ENCODE results near the gene TSPAN32. TPM values are rescaled to one million over a fixed set of nuclear protein-coding genes. Genes with fewer than 3 reads are reported as not detected.

TSPAN32 gene
- total RNA-seq, 1 donor from 2014 or later = 2.6 TPM

DNA sequence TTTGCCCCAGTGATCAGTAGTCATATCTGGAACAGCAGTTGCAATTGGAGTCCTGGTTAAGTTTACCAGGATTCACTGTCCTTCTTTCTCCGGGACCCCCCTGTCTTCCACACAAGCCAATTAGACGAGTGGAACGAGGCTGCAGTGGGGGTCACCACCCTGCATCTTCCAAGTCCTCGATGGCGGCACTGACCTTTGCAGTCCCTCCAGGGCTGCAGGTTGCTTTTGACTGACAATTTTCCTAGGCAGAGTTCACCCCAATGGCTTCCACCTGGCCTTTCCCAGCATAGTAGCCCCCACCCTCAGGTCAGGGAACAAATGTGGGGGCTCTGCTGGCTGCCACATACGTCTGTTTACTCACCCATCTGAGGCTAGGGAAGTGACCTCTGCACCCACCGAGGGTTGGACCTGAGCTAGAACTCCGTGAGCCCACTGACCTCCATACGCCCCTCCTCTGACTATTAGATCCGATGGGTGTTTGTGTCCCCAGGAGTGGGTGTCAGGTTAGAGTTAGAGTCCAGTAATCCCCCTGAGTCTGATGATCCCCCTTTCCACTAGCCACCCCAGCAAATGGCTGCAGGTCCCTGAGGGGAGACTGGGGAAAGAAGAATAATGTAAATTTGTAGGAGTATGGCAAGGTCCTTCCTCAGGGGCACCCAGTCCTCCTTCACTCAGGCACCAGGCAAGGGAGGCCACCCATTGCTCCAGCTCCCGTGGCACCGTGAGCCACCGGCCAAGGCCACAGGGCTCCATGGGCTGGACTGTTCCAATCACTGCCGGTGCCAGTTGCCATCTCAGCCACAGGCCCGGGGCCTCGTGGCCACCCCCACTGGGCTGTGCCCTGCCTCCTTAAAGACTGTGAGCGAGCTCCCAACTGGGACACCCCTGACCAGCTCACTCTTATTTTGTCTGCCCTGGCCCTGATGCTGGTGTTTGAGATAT, 5.6 kb upstream of the TSPAN32 start:
- H3K27me3 Mint-ChIP-seq = peaks cover 19% of the 10 kb centered on the region
- TF ChIP-seq, protein P1, sequence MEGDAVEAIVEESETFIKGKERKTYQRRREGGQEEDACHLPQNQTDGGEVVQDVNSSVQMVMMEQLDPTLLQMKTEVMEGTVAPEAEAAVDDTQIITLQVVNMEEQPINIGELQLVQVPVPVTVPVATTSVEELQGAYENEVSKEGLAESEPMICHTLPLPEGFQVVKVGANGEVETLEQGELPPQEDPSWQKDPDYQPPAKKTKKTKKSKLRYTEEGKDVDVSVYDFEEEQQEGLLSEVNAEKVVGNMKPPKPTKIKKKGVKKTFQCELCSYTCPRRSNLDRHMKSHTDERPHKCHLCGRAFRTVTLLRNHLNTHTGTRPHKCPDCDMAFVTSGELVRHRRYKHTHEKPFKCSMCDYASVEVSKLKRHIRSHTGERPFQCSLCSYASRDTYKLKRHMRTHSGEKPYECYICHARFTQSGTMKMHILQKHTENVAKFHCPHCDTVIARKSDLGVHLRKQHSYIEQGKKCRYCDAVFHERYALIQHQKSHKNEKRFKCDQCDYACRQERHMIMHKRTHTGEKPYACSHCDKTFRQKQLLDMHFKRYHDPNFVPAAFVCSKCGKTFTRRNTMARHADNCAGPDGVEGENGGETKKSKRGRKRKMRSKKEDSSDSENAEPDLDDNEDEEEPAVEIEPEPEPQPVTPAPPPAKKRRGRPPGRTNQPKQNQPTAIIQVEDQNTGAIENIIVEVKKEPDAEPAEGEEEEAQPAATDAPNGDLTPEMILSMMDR (conservative IDR thresholded peaks at IDR 0.05) = no peak
- H3K4me1 Mint-ChIP-seq (ENCODE audit: unreplicated experiment) = no peaks in the 10 kb centered on the region
- peak; percentile 66 for DNase-seq (ENCODE audit: extremely low spot score, unreplicated experiment)
- H3K4me3 Mint-ChIP-seq = no peak overlapping the region
- no peaks in the 10 kb centered on the region for H3K36me3 Mint-ChIP-seq
- H3K9me3 Mint-ChIP-seq = no peaks in the 10 kb centered on the region
- no peak overlapping the region for H3K27ac Mint-ChIP-seq

DNA sequence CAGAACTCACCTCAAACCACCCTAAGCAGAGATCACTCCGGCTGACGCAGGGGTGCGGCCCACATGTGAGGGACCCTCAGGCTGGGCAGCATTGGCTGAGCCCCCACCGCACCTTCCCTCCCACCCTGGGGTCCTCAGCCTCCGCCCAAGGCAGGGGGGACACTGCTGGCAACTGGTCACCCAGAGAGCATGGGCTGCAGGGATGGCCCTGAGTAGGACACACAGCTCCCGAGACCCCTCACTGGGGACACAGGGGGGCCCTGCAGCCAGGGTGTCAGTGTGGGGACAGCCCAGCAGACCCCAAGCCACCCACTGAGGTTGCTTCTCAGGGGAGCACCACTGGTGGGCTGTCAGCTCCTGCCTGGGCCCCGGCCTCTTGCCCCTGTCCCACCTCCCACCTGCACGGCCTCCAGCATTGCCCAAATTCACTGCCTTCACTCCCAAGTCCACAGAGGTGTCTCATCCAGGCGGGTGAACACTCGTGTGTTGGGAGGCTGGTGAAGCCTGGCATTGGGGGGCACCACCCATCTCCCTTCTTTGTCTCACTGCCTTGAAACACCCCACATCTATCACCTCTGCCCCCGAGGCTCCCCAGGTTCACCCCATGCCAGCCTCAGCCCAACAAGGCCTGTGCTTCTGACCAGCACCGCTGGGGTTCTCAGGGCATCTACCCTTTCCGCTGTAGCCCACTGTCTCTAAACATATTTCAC, 4.7 kb upstream of the TSPAN32 start:
- H3K4me3 Mint-ChIP-seq = no peak overlapping the region
- no peaks in the 10 kb centered on the region for H3K9me3 Mint-ChIP-seq
- TF ChIP-seq, protein P1 (conservative IDR thresholded peaks at IDR 0.05) = no peak
- H3K36me3 Mint-ChIP-seq = no peaks in the 10 kb centered on the region
- peak overlapping the region; percentile 51 for H3K27ac Mint-ChIP-seq
- H3K4me1 Mint-ChIP-seq (ENCODE audit: unreplicated experiment) = no peaks in the 10 kb centered on the region
- H3K27me3 Mint-ChIP-seq = peaks cover 19% of the 10 kb centered on the region
- peak; percentile 55 for DNase-seq (ENCODE audit: extremely low spot score, unreplicated experiment)

DNA sequence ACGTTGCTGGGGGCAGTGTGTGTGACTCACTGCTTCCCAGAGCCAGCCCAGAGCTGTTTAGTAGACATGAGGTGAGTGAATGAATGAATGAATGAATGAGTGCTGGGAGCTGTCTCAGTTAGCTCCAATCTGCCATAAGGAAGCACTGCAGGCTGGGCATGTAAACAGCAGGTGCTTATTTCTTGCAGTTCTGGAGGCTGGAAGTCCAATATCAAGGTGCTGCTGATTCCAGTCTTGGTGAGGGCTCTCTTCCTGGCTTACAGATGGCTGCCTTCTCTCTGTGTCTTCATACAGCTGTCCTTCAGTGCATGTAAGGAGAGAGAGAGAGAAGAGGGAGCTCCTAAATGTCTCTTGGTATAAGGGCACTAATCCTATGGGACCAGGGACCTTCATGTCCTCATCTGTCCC, 4.2 kb upstream of the TSPAN32 start:
- H3K36me3 Mint-ChIP-seq = no peaks in the 10 kb centered on the region
- no peak for DNase-seq (ENCODE audit: extremely low spot score, unreplicated experiment)
- H3K27ac Mint-ChIP-seq = peak overlapping the region; percentile 51
- no peak overlapping the region for H3K4me3 Mint-ChIP-seq
- no peaks in the 10 kb centered on the region for H3K4me1 Mint-ChIP-seq (ENCODE audit: unreplicated experiment)
- TF ChIP-seq, protein P1 (conservative IDR thresholded peaks at IDR 0.05) = no peak
- peaks cover 16% of the 10 kb centered on the region for H3K27me3 Mint-ChIP-seq
- H3K9me3 Mint-ChIP-seq = no peaks in the 10 kb centered on the region

DNA sequence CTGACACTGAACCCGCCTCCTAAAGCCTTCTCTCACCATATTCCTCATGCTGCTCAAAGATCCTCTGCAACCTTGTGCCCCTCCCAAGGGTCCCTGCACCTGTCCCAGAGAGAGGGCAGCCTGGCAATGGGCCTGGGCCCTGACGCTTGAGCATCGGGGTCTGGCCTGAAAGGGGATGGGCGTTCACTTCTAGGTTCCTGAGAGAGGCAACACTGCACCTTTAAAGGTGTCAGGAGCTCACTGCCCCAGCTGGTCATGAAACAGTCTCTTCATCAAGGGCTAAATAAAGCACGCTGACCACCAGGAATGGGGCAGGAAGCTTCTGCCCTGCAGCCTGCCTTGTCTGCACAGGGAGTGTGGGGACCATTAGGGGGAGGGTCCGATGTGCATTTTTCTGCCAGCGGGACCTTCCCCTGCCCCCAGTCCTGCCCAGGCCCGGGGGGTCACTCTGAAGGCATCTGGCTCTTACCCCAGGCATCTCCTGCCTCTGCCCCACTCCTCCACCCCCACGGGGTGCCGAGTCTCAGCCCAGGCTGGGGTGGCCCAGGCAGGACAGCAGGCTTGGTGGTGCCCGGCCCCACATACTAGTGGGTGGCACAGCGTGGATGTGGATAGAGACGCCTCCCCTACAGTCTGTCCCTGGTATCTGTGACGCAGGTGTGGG, 3.5 kb upstream of the TSPAN32 start:
- DNase-seq (ENCODE audit: extremely low spot score, unreplicated experiment) = peak; percentile 65
- Mint-ChIP-seq H3K27ac (no peak overlapping the region), H3K9me3 (no peaks in the 10 kb centered on the region), H3K27me3 (peaks cover 15% of the 10 kb centered on the region), H3K36me3 (no peaks in the 10 kb centered on the region), H3K4me3 (no peak overlapping the region), H3K4me1 (ENCODE audit: unreplicated experiment) (no peaks in the 10 kb centered on the region)
- TF ChIP-seq, protein P1 (conservative IDR thresholded peaks at IDR 0.05) = no peak

Data from type B pancreatic cell (in vitro differentiated cells).